ENCODE data around the gene MCCC2.
"Not testable (repeated sequence)": the region's sequence is repeated elsewhere in the genome, so short reads cannot be mapped to it uniquely, and the experiment has no call there.

The MCCC2 gene

DNA sequence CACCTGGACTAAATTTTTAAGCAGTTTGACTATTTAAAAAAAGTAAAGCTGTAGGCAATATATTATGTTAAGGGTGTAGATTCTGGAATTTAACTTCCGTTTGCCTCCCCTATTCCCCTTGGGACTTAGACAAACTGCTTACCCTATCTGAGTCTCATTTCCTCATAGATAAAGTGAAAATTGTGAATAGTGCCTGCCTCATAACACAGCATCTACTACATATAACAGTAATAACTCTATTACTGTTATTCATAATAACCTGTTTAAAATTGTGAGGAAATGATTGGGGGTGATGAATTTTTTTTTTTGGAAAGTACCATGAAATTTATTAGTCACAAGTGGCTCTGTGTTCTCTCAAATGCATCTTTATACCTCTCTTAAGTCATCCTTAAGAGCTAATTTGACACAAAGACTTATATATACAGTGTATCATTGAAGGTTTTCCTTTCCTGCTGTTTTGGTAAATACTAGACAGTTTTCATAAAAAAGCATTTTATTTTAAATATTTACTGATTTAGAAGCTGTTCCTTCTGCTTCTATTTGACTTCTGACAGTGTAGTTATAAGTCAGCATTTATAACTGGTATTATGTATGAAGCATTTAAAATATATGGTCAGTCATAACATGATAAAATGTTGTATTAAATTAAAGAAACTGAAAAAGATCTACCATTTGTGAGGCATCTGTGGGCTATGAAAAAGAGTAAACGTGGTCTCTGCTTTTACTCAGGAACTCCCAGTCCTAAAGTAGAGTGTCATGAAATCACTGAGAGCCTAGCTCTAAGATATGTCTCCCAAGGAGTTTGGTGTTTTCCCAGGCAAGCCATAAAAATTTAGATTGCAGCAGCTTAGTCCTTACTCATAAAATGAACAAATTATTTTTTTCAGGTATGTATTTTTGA, 46.4 kb downstream of the MCCC2 start:
- no peak overlapping the region for H3K4me3 ChIP-seq (ENCODE audit: low read depth, low read length)
- no peaks in the 10 kb centered on the region for H3K9me3 ChIP-seq (ENCODE audit: control insufficient read depth, insufficient read depth, low read length)
- H3K36me3 ChIP-seq (ENCODE audit: control insufficient read depth, insufficient read depth, low read length) = peaks cover 63% of the 10 kb centered on the region
- peaks cover 4% of the 10 kb centered on the region; the same call in 1 of the 2 replicates for H3K4me1 ChIP-seq (ENCODE audit: control insufficient read depth, insufficient read depth, low read length)
- no peaks in the 10 kb centered on the region for H3K27me3 ChIP-seq (ENCODE audit: control insufficient read depth, insufficient read depth, low read length)
- H3K27ac ChIP-seq (ENCODE audit: low read depth, low read length) = no peak overlapping the region
- H3K9ac ChIP-seq (ENCODE audit: low read depth, low read length) = no peak overlapping the region

DNA sequence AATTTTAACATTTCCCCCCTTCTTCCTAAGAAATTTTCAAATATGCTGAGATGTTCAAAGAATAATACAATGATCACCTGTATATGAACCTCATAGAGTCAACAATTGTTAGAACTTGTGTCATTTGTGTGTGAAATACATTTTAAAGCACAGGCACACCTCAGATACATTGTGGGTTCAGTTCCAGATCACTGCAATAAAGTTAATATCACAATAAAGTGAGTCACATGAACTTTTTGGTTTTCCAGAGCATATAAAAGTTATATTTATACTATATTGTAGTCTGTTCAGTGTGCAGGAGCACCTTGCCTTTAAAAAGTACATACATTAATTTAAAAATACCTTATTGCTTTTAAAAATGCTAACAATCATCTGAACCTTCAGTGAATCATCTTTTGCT, 50.0 kb downstream of the MCCC2 start:
- peaks cover 85% of the 10 kb centered on the region for H3K36me3 ChIP-seq (ENCODE audit: control insufficient read depth, insufficient read depth, low read length)
- no peak overlapping the region for H3K9ac ChIP-seq (ENCODE audit: low read depth, low read length)
- H3K27ac ChIP-seq (ENCODE audit: low read depth, low read length) = no peak overlapping the region
- no peak overlapping the region for H3K4me3 ChIP-seq (ENCODE audit: low read depth, low read length)
- no peaks in the 10 kb centered on the region for H3K9me3 ChIP-seq (ENCODE audit: control insufficient read depth, insufficient read depth, low read length)
- H3K4me1 ChIP-seq (ENCODE audit: control insufficient read depth, insufficient read depth, low read length) = peaks cover 4% of the 10 kb centered on the region; the same call in 1 of the 2 replicates
- H3K27me3 ChIP-seq (ENCODE audit: control insufficient read depth, insufficient read depth, low read length) = no peaks in the 10 kb centered on the region

DNA sequence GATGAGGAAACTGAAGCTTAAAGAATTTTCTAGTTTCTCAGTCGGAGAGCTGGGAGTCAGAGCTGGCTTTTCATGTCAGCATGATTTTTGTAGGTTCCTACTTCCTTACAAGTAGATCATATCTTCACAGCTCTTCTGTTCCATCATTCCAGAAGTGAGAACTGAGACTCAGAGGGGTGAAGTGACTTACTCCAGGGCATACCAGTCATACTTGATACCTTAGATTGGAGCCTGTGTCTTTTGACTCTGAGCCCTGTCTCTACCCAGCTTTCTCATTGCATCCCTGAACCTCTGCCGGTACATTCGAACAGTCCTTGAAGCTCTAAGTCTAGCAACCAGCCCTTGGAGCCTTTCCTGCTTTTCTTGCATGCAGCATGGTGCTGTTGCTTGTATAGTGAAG, 53.3 kb downstream of the MCCC2 start:
- Histone ChIP-seq H3K4me3 (ENCODE audit: low read depth, low read length) (no peak overlapping the region), H3K27ac (ENCODE audit: low read depth, low read length) (no peak overlapping the region), H3K4me1 (ENCODE audit: control insufficient read depth, insufficient read depth, low read length) (no peaks in the 10 kb centered on the region), H3K9me3 (ENCODE audit: control insufficient read depth, insufficient read depth, low read length) (no peaks in the 10 kb centered on the region), H3K36me3 (ENCODE audit: control insufficient read depth, insufficient read depth, low read length) (peaks cover 70% of the 10 kb centered on the region), H3K27me3 (ENCODE audit: control insufficient read depth, insufficient read depth, low read length) (no peaks in the 10 kb centered on the region), H3K9ac (ENCODE audit: low read depth, low read length) (no peak overlapping the region)

DNA sequence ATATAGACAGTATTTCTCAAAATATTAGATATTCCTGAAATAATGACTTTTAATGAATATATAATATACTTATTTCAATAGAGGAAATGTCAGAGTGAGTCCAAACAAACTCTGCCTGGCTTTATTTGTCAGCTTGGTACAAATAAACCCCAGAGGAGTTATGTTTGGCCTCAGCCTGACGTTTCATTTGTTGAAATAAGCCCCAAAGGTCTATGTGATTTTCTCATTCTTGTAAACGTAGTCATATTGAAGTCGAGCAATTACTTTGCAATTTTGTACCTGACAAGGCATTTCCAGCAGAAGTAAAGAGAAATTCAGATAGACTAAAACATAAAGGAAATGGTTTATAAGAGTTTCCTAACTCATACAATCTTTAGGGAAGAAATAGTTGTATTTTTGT, 57.9 kb downstream of the MCCC2 start:
- no peaks in the 10 kb centered on the region for H3K27me3 ChIP-seq (ENCODE audit: control insufficient read depth, insufficient read depth, low read length)
- H3K4me3 ChIP-seq (ENCODE audit: low read depth, low read length) = no peak overlapping the region
- no peak overlapping the region for H3K9ac ChIP-seq (ENCODE audit: low read depth, low read length)
- peaks cover 66% of the 10 kb centered on the region for H3K36me3 ChIP-seq (ENCODE audit: control insufficient read depth, insufficient read depth, low read length)
- H3K27ac ChIP-seq (ENCODE audit: low read depth, low read length) = no peak overlapping the region
- no peaks in the 10 kb centered on the region for H3K4me1 ChIP-seq (ENCODE audit: control insufficient read depth, insufficient read depth, low read length)
- no peaks in the 10 kb centered on the region for H3K9me3 ChIP-seq (ENCODE audit: control insufficient read depth, insufficient read depth, low read length)

DNA sequence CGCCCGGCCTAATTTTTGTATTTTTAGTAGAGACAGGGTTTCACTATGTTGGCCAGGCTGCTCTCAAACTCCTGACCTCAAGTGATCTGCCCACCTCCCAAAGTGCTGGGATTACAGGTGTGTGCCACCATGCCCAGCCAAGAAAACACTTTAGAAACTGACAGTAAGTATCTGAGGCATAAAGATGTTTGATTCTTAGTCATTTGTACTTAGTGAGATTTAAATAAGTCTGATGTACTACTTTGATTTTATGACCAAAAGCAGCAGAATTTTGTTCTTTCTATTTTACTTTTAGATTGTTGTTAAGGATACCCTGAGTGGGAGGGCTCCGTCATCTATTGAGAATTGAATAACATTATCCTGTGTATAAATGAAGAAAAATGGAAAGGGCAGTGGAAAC, 63.8 kb downstream of the MCCC2 start:
- H3K27ac ChIP-seq (ENCODE audit: low read depth, low read length); H3K9me3 ChIP-seq (ENCODE audit: control insufficient read depth, insufficient read depth, low read length); H3K9ac ChIP-seq (ENCODE audit: low read depth, low read length); H3K27me3 ChIP-seq (ENCODE audit: control insufficient read depth, insufficient read depth, low read length); H3K4me3 ChIP-seq (ENCODE audit: low read depth, low read length); H3K4me1 ChIP-seq (ENCODE audit: control insufficient read depth, insufficient read depth, low read length): not testable (repeated sequence)
- peaks cover 73% of the 10 kb centered on the region for H3K36me3 ChIP-seq (ENCODE audit: control insufficient read depth, insufficient read depth, low read length)

DNA sequence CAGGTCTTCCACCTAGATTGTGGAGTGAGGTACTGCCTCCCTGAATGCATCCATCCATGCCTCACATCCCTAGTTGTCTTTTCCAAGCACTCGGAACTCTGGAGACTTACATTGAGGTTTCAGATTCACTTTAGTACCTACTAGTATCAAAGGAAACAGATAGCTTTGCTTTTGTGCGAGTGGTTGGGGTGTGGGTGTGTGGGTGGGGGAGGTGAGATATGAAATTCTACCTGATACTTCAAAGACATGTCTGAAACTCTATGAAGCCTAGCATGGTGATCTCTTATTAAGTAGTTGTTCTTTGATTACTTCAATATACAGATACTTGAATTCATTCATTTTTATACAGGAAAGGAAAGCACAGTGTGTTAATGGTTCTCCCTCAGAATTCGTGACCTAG, 64.4 kb downstream of the MCCC2 start:
- Histone ChIP-seq H3K4me1 (ENCODE audit: control insufficient read depth, insufficient read depth, low read length) (no peaks in the 10 kb centered on the region), H3K36me3 (ENCODE audit: control insufficient read depth, insufficient read depth, low read length) (peaks cover 71% of the 10 kb centered on the region), H3K27me3 (ENCODE audit: control insufficient read depth, insufficient read depth, low read length) (no peaks in the 10 kb centered on the region), H3K9me3 (ENCODE audit: control insufficient read depth, insufficient read depth, low read length) (no peaks in the 10 kb centered on the region), H3K4me3 (ENCODE audit: low read depth, low read length) (no peak overlapping the region), H3K27ac (ENCODE audit: low read depth, low read length) (no peak overlapping the region), H3K9ac (ENCODE audit: low read depth, low read length) (no peak overlapping the region)

DNA sequence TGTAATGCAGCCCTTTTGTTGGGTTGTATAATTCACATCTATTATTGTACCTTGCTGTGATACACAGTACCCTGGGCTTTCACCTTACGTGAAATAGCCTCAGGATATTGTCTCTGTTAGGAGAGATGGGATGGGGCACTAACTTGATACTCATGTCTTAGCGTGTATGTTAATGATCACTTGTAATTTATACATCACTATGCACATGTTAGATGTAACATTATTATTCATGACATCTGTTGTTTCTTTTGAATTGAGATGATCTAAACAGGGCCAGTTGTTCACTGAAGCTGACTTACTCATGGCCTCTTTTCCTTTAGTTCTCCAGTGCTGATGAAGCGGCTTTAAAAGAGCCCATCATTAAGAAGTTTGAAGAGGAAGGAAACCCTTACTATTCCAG, 65.2 kb downstream of the MCCC2 start:
- Histone ChIP-seq H3K9me3 (ENCODE audit: control insufficient read depth, insufficient read depth, low read length) (no peaks in the 10 kb centered on the region), H3K36me3 (ENCODE audit: control insufficient read depth, insufficient read depth, low read length) (peaks cover 72% of the 10 kb centered on the region), H3K27me3 (ENCODE audit: control insufficient read depth, insufficient read depth, low read length) (no peaks in the 10 kb centered on the region), H3K4me3 (ENCODE audit: low read depth, low read length) (no peak overlapping the region), H3K4me1 (ENCODE audit: control insufficient read depth, insufficient read depth, low read length) (no peaks in the 10 kb centered on the region), H3K27ac (ENCODE audit: low read depth, low read length) (no peak overlapping the region), H3K9ac (ENCODE audit: low read depth, low read length) (no peak overlapping the region)

DNA sequence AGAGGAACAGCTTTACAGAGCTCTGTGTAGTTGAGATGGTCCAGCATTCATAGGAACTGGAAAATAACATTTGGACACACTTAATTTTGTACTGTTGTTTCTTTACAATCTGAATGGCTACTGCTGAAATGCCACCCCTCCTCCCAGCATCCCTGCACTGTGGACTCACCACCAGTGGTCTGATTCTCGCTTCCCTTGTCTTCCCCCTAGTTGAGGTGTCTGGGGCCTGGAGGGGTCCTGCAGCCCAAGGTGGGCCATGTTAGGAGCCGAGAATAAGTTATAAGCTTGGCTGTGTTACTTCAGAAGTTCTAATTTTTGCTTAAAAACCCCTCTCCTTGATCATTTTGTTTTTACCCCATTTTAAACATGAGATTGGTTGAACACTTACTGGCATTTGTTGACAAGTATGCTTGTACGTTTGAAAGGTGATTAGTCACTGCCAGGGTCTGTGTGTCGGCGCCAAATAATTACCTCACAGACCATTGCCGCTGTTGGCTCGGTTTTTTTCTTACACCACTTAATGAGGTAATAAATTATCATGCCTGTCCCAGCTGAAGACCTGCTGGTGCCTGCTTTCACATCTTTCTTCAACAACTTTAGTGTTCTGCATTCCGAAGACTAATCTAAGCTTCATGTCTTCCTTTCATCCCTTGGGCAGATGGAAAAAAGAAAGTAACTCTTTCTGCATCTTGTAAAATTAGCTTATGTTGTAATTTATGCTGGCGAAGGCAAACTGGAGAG, 65.8 kb downstream of the MCCC2 start:
- Histone ChIP-seq H3K27ac (ENCODE audit: low read depth, low read length) (no peak overlapping the region), H3K4me3 (ENCODE audit: low read depth, low read length) (no peak overlapping the region), H3K9me3 (ENCODE audit: control insufficient read depth, insufficient read depth, low read length) (no peaks in the 10 kb centered on the region), H3K36me3 (ENCODE audit: control insufficient read depth, insufficient read depth, low read length) (peaks cover 78% of the 10 kb centered on the region), H3K9ac (ENCODE audit: low read depth, low read length) (no peak overlapping the region), H3K27me3 (ENCODE audit: control insufficient read depth, insufficient read depth, low read length) (no peaks in the 10 kb centered on the region), H3K4me1 (ENCODE audit: control insufficient read depth, insufficient read depth, low read length) (no peaks in the 10 kb centered on the region)

DNA sequence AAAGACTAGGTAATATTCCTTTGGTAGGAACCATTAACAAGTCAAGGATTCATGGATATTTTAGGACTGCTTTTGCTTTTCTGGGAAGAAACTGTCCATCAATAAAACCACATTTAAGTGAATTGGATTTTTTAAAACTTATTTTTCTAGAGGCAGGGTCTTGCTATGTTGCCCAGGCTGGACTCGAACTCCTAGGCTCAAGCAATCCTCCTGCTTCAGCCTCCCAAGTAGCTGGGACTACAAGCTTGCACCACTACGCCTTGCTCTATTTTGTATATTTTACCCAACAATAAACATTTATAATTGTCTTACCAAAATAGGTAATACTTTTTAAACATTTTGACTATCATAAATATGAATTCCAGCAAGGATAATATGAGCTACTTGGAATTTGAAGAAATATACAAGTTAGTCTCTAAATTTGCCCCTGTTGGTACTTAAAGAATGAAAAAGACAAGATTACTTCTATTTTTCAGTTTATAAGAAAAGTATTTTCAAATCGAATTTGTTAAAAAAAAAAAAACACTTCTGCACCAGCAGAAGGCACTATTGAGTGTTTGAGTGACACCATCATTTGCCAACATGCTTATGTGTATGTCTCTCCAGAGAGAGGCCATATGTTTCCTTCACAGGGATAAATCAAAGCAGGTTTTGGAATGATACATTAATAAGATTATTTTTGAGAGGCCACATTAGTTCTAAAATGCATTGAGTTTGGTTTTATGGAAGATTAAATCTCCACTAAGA, 71.9 kb downstream of the MCCC2 start:
- Histone ChIP-seq H3K9me3 (ENCODE audit: control insufficient read depth, insufficient read depth, low read length) (no peaks in the 10 kb centered on the region), H3K4me3 (ENCODE audit: low read depth, low read length) (no peak overlapping the region), H3K27ac (ENCODE audit: low read depth, low read length) (no peak overlapping the region), H3K27me3 (ENCODE audit: control insufficient read depth, insufficient read depth, low read length) (no peaks in the 10 kb centered on the region), H3K9ac (ENCODE audit: low read depth, low read length) (no peak overlapping the region), H3K4me1 (ENCODE audit: control insufficient read depth, insufficient read depth, low read length) (no peaks in the 10 kb centered on the region), H3K36me3 (ENCODE audit: control insufficient read depth, insufficient read depth, low read length) (peaks cover 29% of the 10 kb centered on the region)

DNA sequence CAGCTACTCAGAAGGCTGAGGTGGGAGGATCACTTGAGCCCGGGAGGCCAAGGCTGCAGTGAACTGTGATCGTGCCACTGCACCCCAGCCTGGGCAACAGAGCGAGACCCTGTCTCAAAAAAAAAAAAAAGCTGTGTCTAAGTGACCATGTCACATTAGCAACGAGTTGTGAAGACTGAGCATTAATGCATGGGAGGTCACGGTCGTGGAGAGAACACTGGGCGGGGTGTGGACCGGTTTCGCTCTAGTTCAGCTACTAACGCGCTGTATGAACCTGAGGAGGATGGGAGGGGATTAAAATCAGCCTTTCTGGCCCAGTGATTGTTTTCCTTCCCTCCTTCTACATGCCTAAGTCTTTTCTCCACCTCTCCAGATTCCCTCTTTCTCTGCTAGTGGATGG, 75.2 kb downstream of the MCCC2 start:
- Histone ChIP-seq H3K4me3 (ENCODE audit: low read depth, low read length) (no peak overlapping the region), H3K9ac (ENCODE audit: low read depth, low read length) (no peak overlapping the region), H3K9me3 (ENCODE audit: control insufficient read depth, insufficient read depth, low read length) (no peaks in the 10 kb centered on the region), H3K27me3 (ENCODE audit: control insufficient read depth, insufficient read depth, low read length) (no peaks in the 10 kb centered on the region), H3K27ac (ENCODE audit: low read depth, low read length) (no peak overlapping the region), H3K4me1 (ENCODE audit: control insufficient read depth, insufficient read depth, low read length) (no peaks in the 10 kb centered on the region), H3K36me3 (ENCODE audit: control insufficient read depth, insufficient read depth, low read length) (peaks cover 8% of the 10 kb centered on the region; the same call in 1 of the 2 replicates)

Data from HUES48 (cell line).